GM12873 (cell line): ENCODE data around the gene ERCC6.

Source experiments
- CTCF ChIP-seq: IDR thresholded peaks from 2 replicates; pipeline ENCODE4 v1.5.1; 2012; ENCODE audit warnings: low read depth, mild to moderate bottlenecking, moderate library complexity, low read length, control low read depth; ENCODE audit not compliant: insufficient read depth; ENCODE audit errors: missing control alignments

ERCC6 gene

GRCh38 chr10:49549640-49550346 lies 10.9 kb upstream of the ERCC6 start:
- TF ChIP-seq CTCF = no peak

- TF ChIP-seq CTCF = no peak
Observed at GRCh38 chr10:49543604-49544003, 4.7 kb upstream of the ERCC6 start.

GRCh38 chr10:49542353-49542752 lies 3.4 kb upstream of the ERCC6 start:
- TF ChIP-seq CTCF = no peak

- TF ChIP-seq CTCF = no peak
Observed at GRCh38 chr10:49541762-49542161, 2.8 kb upstream of the ERCC6 start.

- no peak for TF ChIP-seq CTCF
Observed at GRCh38 chr10:49540056-49540797, 1.3 kb upstream of the ERCC6 start.

GRCh38 chr10:49539320-49539885 lies 482 bp upstream of the ERCC6 start:
- TF ChIP-seq CTCF = no peak

GRCh38 chr10:49534670-49535381 lies 4.1 kb downstream of the ERCC6 start:
- no peak for TF ChIP-seq CTCF
